B cell (primary cell): ENCODE results near the gene ANKRA2. TPM values are rescaled to one million over a fixed set of nuclear protein-coding genes. Genes with fewer than 3 reads are reported as not detected.

ENCODE experiments used
- ATAC-seq: fragments of 200-7000 bp; cut with Tn5 transposase; one replicate; pipeline ENCODE4 v1.10.0; 2021; ENCODE audit warnings: low read depth, mild to moderate bottlenecking, moderate number of reproducible peaks, moderate library complexity
- CTCF ChIA-PET: fragments of 350-600 bp; sonication (Branson Sonifier 250); formaldehyde crosslinking; loops from one replicate; lab custom pipeline; 2021; ENCODE audit warnings: antibody characterized with exemption, inconsistent platforms; lab: Charles Lee
- POLR2A ChIA-PET: fragments of 350-600 bp; sonication (Branson Sonifier 250); formaldehyde crosslinking; loops from one replicate; lab custom pipeline; 2021; ENCODE audit warnings: antibody characterized with exemption; lab: Charles Lee
- DNase-seq: peaks from one replicate; pipeline ENCODE4 v3.0.0; 2013
- H2AFZ ChIP-seq: 2 replicates; pipeline ENCODE4 v1.6.1; 2012; ENCODE audit warnings: mild to moderate bottlenecking, low read depth, low read length; ENCODE audit not compliant: insufficient read depth, poor library complexity, severe bottlenecking
- H3K27ac ChIP-seq, 2 donors: 1 replicate in 1 of 2; 2 replicates in 1 of 2; pipeline ENCODE4 v1.5.1; 2012 to 2013; ENCODE audit warnings: low read length in 2 of 2, mild to moderate bottlenecking in 2 of 2, moderate library complexity in 1 of 2
- H3K27me3 ChIP-seq, 4 experiments: fragments of 200-600 bp in 1 of 4; sonication (generic) in 1 of 4; replicated peaks in 1 of 4; 1 replicate in 2 of 4; 2 replicates in 2 of 4; pipeline versions ENCODE4 v1.6.1 to v1.7.0; 2013 to 2016; ENCODE audit warnings: low read length in 3 of 4, mild to moderate bottlenecking in 2 of 4, mixed read lengths in 1 of 4, moderate library complexity in 1 of 4; ENCODE audit not compliant: insufficient read depth in 4 of 4, control insufficient read depth in 3 of 4; ENCODE audit errors: control extremely low read depth in 1 of 4
- H3K36me3 ChIP-seq, 2 experiments: replicated peaks in 1 of 2; 1 replicate in 1 of 2; 2 replicates in 1 of 2; pipeline versions ENCODE4 v1.6.1 to v1.7.1; 2013; ENCODE audit warnings: low read length in 1 of 2; ENCODE audit not compliant: insufficient read depth in 2 of 2, control insufficient read depth in 1 of 2; ENCODE audit errors: control extremely low read depth in 1 of 2, extremely low read depth in 1 of 2
- H3K4me1 ChIP-seq, 2 donors: fragments of 200-600 bp in 1 of 2; sonication (generic) in 1 of 2; 1 replicate in 1 of 2; 2 replicates in 1 of 2; pipeline versions ENCODE4 v1.5.1 to v1.6.1; 2013 to 2017; ENCODE audit warnings: low read length in 2 of 2; ENCODE audit not compliant: control insufficient read depth in 2 of 2, insufficient read depth in 2 of 2
- H3K4me2 ChIP-seq: replicated peaks from 2 replicates; pipeline ENCODE3; 2012; ENCODE audit warnings: mild to moderate bottlenecking, low read depth, low read length; ENCODE audit not compliant: poor library complexity, severe bottlenecking
- H3K4me3 ChIP-seq, 5 experiments: fragments of 200-600 bp in 1 of 5; sonication (generic) in 1 of 5; 1 replicate in 3 of 5; 2 replicates in 2 of 5; pipeline versions ENCODE4 v1.5.1 to v1.7.0; 2011 to 2016; ENCODE audit warnings: low read length in 4 of 5, mild to moderate bottlenecking in 4 of 5, low read depth in 2 of 5, control low read depth in 1 of 5, moderate library complexity in 1 of 5; ENCODE audit not compliant: insufficient read depth in 1 of 5; ENCODE audit errors: control extremely low read depth in 1 of 5, extremely low read depth in 1 of 5
- H3K79me2 ChIP-seq: fragments of 200-600 bp; sonication (generic); one replicate; pipeline ENCODE4 v1.6.0; 2016; ENCODE audit warnings: low read length; ENCODE audit not compliant: control insufficient read depth, insufficient read depth
- H3K9ac ChIP-seq: fragments of 200-600 bp; sonication (generic); 2 replicates; pipeline ENCODE4 v1.6.1; 2017; ENCODE audit warnings: mild to moderate bottlenecking, low read length, moderate library complexity
- H3K9me3 ChIP-seq, 3 donors: one replicate each; pipeline versions ENCODE4 v1.6.1 to v1.7.1; 2013; ENCODE audit warnings: low read length in 2 of 3; ENCODE audit not compliant: control insufficient read depth in 2 of 3, insufficient read depth in 1 of 3; ENCODE audit errors: control extremely low read depth in 1 of 3
- H4K20me1 ChIP-seq: 2 replicates; pipeline ENCODE4 v1.6.0; 2012; ENCODE audit warnings: mild to moderate bottlenecking, low read length; ENCODE audit not compliant: insufficient read depth, control insufficient read depth, poor library complexity, severe bottlenecking
- H3K27ac Mint-ChIP-seq: one replicate; pipeline ENCODE4 v1.8.0; 2021; ENCODE audit warnings: mixed read lengths
- H3K27me3 Mint-ChIP-seq: one replicate; pipeline ENCODE4 v1.8.0; 2021; ENCODE audit warnings: mixed read lengths
- H3K4me1 Mint-ChIP-seq: one replicate; pipeline ENCODE4 v1.8.0; 2021; ENCODE audit warnings: mixed read lengths
- H3K4me3 Mint-ChIP-seq: one replicate; pipeline ENCODE4 v1.8.0; 2021; ENCODE audit warnings: mixed read lengths
- H3K9me3 Mint-ChIP-seq: one replicate; pipeline ENCODE4 v1.8.0; 2022; ENCODE audit warnings: mixed read lengths; ENCODE audit not compliant: insufficient read depth
- CTCF ChIP-seq: fragments of 200-600 bp; IDR thresholded peaks from one replicate; pipeline ENCODE4 v1.8.0; 2022; ENCODE audit warnings: antibody characterized with exemption, mild to moderate bottlenecking
- EZH2 ChIP-seq: IDR thresholded peaks from 2 replicates; pipeline ENCODE4 v1.6.1; 2012; ENCODE audit warnings: borderline replicate concordance, low read depth, mild to moderate bottlenecking, moderate library complexity, low read length; ENCODE audit not compliant: insufficient read depth, poor library complexity, severe bottlenecking
- WGBS: methylation state at CpG from one replicate; pipeline ENCODE4 v1.1.5; 2013; ENCODE audit warnings: missing lambda C conversion rate; ENCODE audit not compliant: insufficient coverage; 5-methylcytosine and 5-hydroxymethylcytosine counted together
- intact Hi-C: fragments of 100-400 bp; cut with micrococcal nuclease; formaldehyde crosslinking; loops from one replicate; pipeline ENCODE4 v1.10.0; 2022
- polyA plus RNA-seq: library from polyadenylated mRNA; depleted of rRNA; stranded (reverse); fragments of >200 nt; gene quantifications from 2 replicates; pipeline ENCODE4 v1.2.3, GENCODE V29; 2012
- total RNA-seq, 2 donors: library from RNA; stranded (reverse); fragments of 120-200 nt in 1 of 2; gene quantifications; 1 replicate in 1 of 2; 2 replicates in 1 of 2; pipeline versions ENCODE4 v1.2.3 to v1.2.4, GENCODE V29; 2013 to 2022

ANKRA2 gene
- total and polyA plus RNA-seq, 2 donors (not counting 1 experiment from before 2014, with no cell fraction given), result 24.1 to 47.9 TPM

- DNase-seq, result no peak
- WGBS, result no CpG with 5 or more reads among the region's 1 CpG
- no peaks in the 10 kb centered on the region for H3K27me3 ChIP-seq
Measured at GRCh38 chr5:73550016-73550415, 15.4 kb downstream of the ANKRA2 start.

GRCh38 chr5:73545403-73545779 is 20.0 kb downstream of the ANKRA2 start:
- no peak overlapping the region for H3K9ac ChIP-seq
- no peak for DNase-seq
- no peak overlapping the region for H3K27ac ChIP-seq
- Mint-ChIP-seq H3K9me3 (no peaks in the 10 kb centered on the region), H3K27me3 (peaks cover 25% of the 10 kb centered on the region), H3K4me3 (no peak overlapping the region), H3K4me1 (no peaks in the 10 kb centered on the region), H3K27ac (no peak overlapping the region)
- ATAC-seq, result no peak
- TF ChIP-seq EZH2 (no peak), CTCF (no peak)
- CTCF ChIA-PET, result interaction anchor here (1.1 kb wide), 1 partner anchor 14 kb away, joined by 3 read pairs; no protein-coding TSS in a partner anchor
- H3K79me2 ChIP-seq, result no peaks in the 10 kb centered on the region
- intact Hi-C loops, result no loop called here
- H3K4me3 ChIP-seq, result no peak overlapping the region
- no peaks in the 10 kb centered on the region for H4K20me1 ChIP-seq
- H3K27me3 ChIP-seq, result peaks cover 0 to 6% (median under 1%) of the 10 kb centered on the region in 4 experiments
- no CpG with 5 or more reads among the region's 1 CpG for WGBS
- POLR2A ChIA-PET, result no interaction called here
- no peak overlapping the region for H2AFZ ChIP-seq
- H3K9me3 ChIP-seq, result no peaks in the 10 kb centered on the region
- no peaks in the 10 kb centered on the region for H3K4me1 ChIP-seq
- no peaks in the 10 kb centered on the region for H3K36me3 ChIP-seq
- no peak overlapping the region for H3K4me2 ChIP-seq

More at GRCh38 chr5:73550016-73550415, 15.4 kb downstream of the ANKRA2 start:
- no peaks in the 10 kb centered on the region for H4K20me1 ChIP-seq
- H3K27ac ChIP-seq, result no peak overlapping the region
- no peak overlapping the region for H3K4me2 ChIP-seq
- no peaks in the 10 kb centered on the region for H3K9me3 ChIP-seq
- H3K27me3 Mint-ChIP-seq, result peaks cover 4% of the 10 kb centered on the region
- no peaks in the 10 kb centered on the region for H3K9me3 Mint-ChIP-seq
- H3K4me1 Mint-ChIP-seq, result no peaks in the 10 kb centered on the region
- H3K4me3 Mint-ChIP-seq, result no peak overlapping the region
- no peaks in the 10 kb centered on the region for H3K4me1 ChIP-seq
- no peak overlapping the region for H2AFZ ChIP-seq
- H3K9ac ChIP-seq, result no peak overlapping the region
- H3K27ac Mint-ChIP-seq, result no peak overlapping the region
- ATAC-seq, result no peak
- TF ChIP-seq CTCF, result no peak
- TF ChIP-seq EZH2, result no peak
- ChIA-PET CTCF (no interaction called here), POLR2A (no interaction called here)
- no peaks in the 10 kb centered on the region for H3K79me2 ChIP-seq
- intact Hi-C loops, result no loop called here
- H3K4me3 ChIP-seq, result no peak overlapping the region
- peaks cover 7 to 23% of the 10 kb centered on the region in 2 experiments for H3K36me3 ChIP-seq
